HEK293 (cell line): Measurements from ENCODE around the gene MYH16.
A peak's percentile ranks its signal among the peaks of the same experiment; 100 is the strongest.
"Not testable (repeated sequence)": the region's sequence is repeated elsewhere in the genome, so short reads cannot be mapped to it uniquely, and the experiment has no call there.

Source experiments
- CTCF ChIA-PET: fragments of 350-600 bp; formaldehyde crosslinking; extraction: SDS; loops from one replicate; lab custom pipeline; 2021; ENCODE audit warnings: antibody characterized with exemption; lab: Yijun Ruan, JAX
- POLR2A ChIA-PET: fragments of 300-600 bp; formaldehyde crosslinking; extraction: SDS; loops from one replicate; lab custom pipeline; 2020; ENCODE audit warnings: antibody characterized with exemption, inconsistent platforms; lab: Yijun Ruan, JAX
- H3K27ac ChIP-seq: fragments of 200-500 bp; sonication (Bioruptor generic); 2 replicates; pipeline ENCODE4 v1.5.1; 2014; ENCODE audit warnings: low read depth, low read length, control low read depth, inconsistent platforms; ENCODE audit errors: extremely low read depth
- H3K36me3 ChIP-seq, 2 experiments: fragments of 200-500 bp in 1 of 2; sonication (Bioruptor generic) in 1 of 2; 1 replicate in 1 of 2; 2 replicates in 1 of 2; pipeline ENCODE4 v1.5.1; 2014 to 2017; ENCODE audit warnings: inconsistent platforms in 2 of 2, low read length in 2 of 2; ENCODE audit not compliant: control insufficient read depth in 2 of 2, insufficient read depth in 1 of 2
- H3K4me1 ChIP-seq: fragments of 200-500 bp; sonication (Bioruptor generic); 2 replicates; pipeline ENCODE4 v1.5.1; 2014; ENCODE audit warnings: mild to moderate bottlenecking, low read length, inconsistent platforms; ENCODE audit not compliant: control insufficient read depth, insufficient read depth
- H3K4me3 ChIP-seq: 2 replicates; pipeline ENCODE4 v1.5.1; 2011; ENCODE audit warnings: low read depth, mild to moderate bottlenecking, control low read depth, low read length, moderate library complexity
- H3K9me3 ChIP-seq: fragments of 200-500 bp; sonication (Bioruptor generic); 2 replicates; pipeline ENCODE4 v1.5.1; 2014; ENCODE audit warnings: low read depth, low read length, inconsistent platforms; ENCODE audit not compliant: control insufficient read depth, insufficient read depth
- BCL11B ChIP-seq: fragments of 450-650 bp; formaldehyde crosslinking; IDR thresholded peaks from 2 replicates; pipeline ENCODE4 v1.5.1; 2016; ENCODE audit warnings: low read depth, missing biosample characterization, missing genetic modification characterization
- FEZF1 ChIP-seq: fragments of 450-650 bp; formaldehyde crosslinking; IDR thresholded peaks from 2 replicates; pipeline ENCODE4 v1.5.1; 2016; ENCODE audit warnings: missing biosample characterization, missing genetic modification characterization
- GLIS2 ChIP-seq: fragments of 450-650 bp; formaldehyde crosslinking; IDR thresholded peaks from 2 replicates; pipeline ENCODE4 v1.5.1; 2016; ENCODE audit warnings: missing biosample characterization, missing genetic modification characterization
- KLF8 ChIP-seq: fragments of 450-650 bp; formaldehyde crosslinking; IDR thresholded peaks from 2 replicates; pipeline ENCODE4 v1.5.1; 2016; ENCODE audit warnings: missing biosample characterization, missing genetic modification characterization
- PRDM1 ChIP-seq: fragments of 450-650 bp; formaldehyde crosslinking; IDR thresholded peaks from 2 replicates; pipeline ENCODE4; 2016; ENCODE audit warnings: missing biosample characterization, missing genetic modification characterization
- WT1 ChIP-seq: fragments of 450-650 bp; formaldehyde crosslinking; IDR thresholded peaks from 2 replicates; pipeline ENCODE4 v1.5.1; 2016; ENCODE audit warnings: missing biosample characterization, missing genetic modification characterization
- ZNF121 ChIP-seq: fragments of 450-650 bp; formaldehyde crosslinking; IDR thresholded peaks from 2 replicates; pipeline ENCODE4 v1.5.1; 2016; ENCODE audit warnings: missing biosample characterization, missing genetic modification characterization
- ZNF140 ChIP-seq: fragments of 450-650 bp; formaldehyde crosslinking; IDR thresholded peaks from 2 replicates; pipeline ENCODE4 v1.5.1; 2016; ENCODE audit warnings: missing biosample characterization, missing genetic modification characterization
- ZNF518A ChIP-seq: fragments of 450-650 bp; formaldehyde crosslinking; conservative IDR thresholded peaks from 2 replicates; pipeline ENCODE4 v1.5.1; 2016; ENCODE audit warnings: low read depth, missing biosample characterization, missing genetic modification characterization
- ZNF530 ChIP-seq: fragments of 450-650 bp; formaldehyde crosslinking; IDR thresholded peaks from 2 replicates; pipeline ENCODE4 v1.5.1; 2016; ENCODE audit warnings: low read depth, missing biosample characterization, missing genetic modification characterization
- ZNF558 ChIP-seq: fragments of 450-650 bp; formaldehyde crosslinking; IDR thresholded peaks from 2 replicates; pipeline ENCODE4 v1.5.1; 2016; ENCODE audit warnings: missing biosample characterization, missing genetic modification characterization
- ZNF585B ChIP-seq: fragments of 450-650 bp; formaldehyde crosslinking; IDR thresholded peaks from 2 replicates; pipeline ENCODE4 v1.5.1; 2016; ENCODE audit warnings: missing biosample characterization, missing genetic modification characterization
- ZNF664 ChIP-seq: fragments of 450-650 bp; formaldehyde crosslinking; IDR thresholded peaks from 2 replicates; pipeline ENCODE4 v1.5.1; 2016; ENCODE audit warnings: missing biosample characterization, missing genetic modification characterization
- ZNF776 ChIP-seq: fragments of 450-650 bp; formaldehyde crosslinking; IDR thresholded peaks from 2 replicates; pipeline ENCODE4 v1.5.0; 2017; ENCODE audit warnings: missing biosample characterization, missing genetic modification characterization, borderline replicate concordance
- ZNF785 ChIP-seq: fragments of 450-650 bp; formaldehyde crosslinking; IDR thresholded peaks from 2 replicates; pipeline ENCODE4 v1.5.1; 2016; ENCODE audit warnings: missing biosample characterization, missing genetic modification characterization
- ZNF843 ChIP-seq: fragments of 450-650 bp; formaldehyde crosslinking; IDR thresholded peaks from 2 replicates; pipeline ENCODE4 v1.5.1; 2016; ENCODE audit warnings: missing biosample characterization, missing genetic modification characterization
- TF ChIP-seq, protein P1 (sequence below): fragments of 450-650 bp; IDR thresholded peaks from 2 replicates; pipeline ENCODE4 v1.5.1; 2018; ENCODE audit warnings: missing biosample characterization, mild to moderate bottlenecking, missing genetic modification characterization

MYH16 gene

DNA sequence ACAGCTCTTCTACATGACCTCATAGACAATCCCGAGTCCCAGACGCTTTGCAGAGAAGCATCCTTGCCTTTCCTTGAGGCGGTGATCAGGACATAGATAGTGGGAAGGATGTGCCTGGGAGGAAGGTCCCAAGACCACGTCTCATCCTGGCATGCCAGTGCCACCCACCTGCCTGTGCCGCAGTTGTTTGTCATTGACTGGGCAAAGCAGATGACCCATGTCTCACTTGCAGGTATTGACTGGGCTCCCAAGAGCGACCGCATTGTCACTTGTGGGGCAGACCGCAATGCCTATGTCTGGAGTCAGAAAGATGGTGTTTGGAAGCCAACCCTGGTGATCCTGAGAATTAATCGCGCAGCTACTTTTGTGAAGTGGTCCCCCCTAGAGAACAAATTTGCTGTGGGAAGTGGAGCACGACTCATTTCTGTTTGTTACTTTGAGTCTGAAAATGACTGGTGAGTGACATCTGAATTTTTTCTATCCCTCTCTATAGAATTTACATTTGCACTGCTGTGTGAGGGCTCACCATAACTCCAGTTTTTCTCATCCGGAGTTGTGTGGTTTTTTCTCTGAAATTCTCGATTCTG, 71.5 kb downstream of the MYH16 start:
- no peak overlapping the region for H3K27ac ChIP-seq
- peaks cover 67 to 84% of the 10 kb centered on the region in 2 experiments for H3K36me3 ChIP-seq
- H3K4me3 ChIP-seq, result no peak overlapping the region
- H3K4me1 ChIP-seq, result peaks cover 2% of the 10 kb centered on the region; the same call in 1 of the 2 replicates
- ChIA-PET CTCF (interaction anchor here (1.3 kb wide), 1 partner anchor 70 kb away, joined by 3 read pairs; no protein-coding TSS in a partner anchor), POLR2A (no interaction called here)
- TF ChIP-seq ZNF140 (tag by site-specific recombination) (no peak), FEZF1 (tag by site-specific recombination) (no peak), ZNF843 (no peak), ZNF530 (tag by site-specific recombination) (no peak), ZNF558 (tag by site-specific recombination) (no peak), ZNF518A (tag by site-specific recombination) (no peak), PRDM1 (tag by site-specific recombination) (no peak), ZNF776 (no peak), ZNF585B (tag by site-specific recombination) (no peak), ZNF664 (tag by site-specific recombination) (no peak), WT1 (tag by site-specific recombination) (no peak), GLIS2 (no peak), KLF8 (no peak), ZNF785 (tag by site-specific recombination) (no peak)
- H3K9me3 ChIP-seq, result no peaks in the 10 kb centered on the region

DNA sequence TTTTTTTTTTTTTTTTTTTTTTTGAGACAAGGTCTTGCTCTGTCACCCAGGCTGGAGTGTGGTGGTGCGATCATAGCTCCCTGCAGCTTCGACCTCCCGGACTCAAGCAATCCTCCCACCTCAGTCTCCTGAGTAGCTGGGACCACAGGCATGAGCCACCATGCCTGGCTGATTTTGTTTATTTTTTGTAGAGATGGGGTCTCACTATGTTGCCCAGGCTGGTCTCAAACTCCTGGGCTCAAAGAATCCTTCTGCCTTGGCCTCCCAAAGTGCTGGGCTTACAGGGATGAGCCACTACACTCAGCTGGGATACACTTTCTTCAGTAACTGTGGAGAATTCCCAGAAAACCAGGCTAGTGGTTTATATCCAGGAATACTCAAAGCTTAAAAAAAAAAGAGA, 78.0 kb downstream of the MYH16 start:
- H3K4me1 ChIP-seq, H3K27ac ChIP-seq, H3K4me3 ChIP-seq, POLR2A ChIA-PET, H3K9me3 ChIP-seq: not testable (repeated sequence)
- CTCF ChIA-PET, result interaction anchor here (0.6 kb wide), 1 partner anchor 14 kb away, joined by 3 read pairs; no protein-coding TSS in a partner anchor
- TF ChIP-seq ZNF121, result peak; percentile 68; the same call in 1 of the 2 replicates
- peaks cover 67 to 70% of the 10 kb centered on the region in 2 experiments for H3K36me3 ChIP-seq

GRCh38 chr7:99352247-99352646, 79.6 kb downstream of the MYH16 start:
- Histone ChIP-seq H3K27ac (no peak overlapping the region), H3K36me3 (peaks cover 59 to 64% of the 10 kb centered on the region in 2 experiments), H3K4me1 (no peaks in the 10 kb centered on the region), H3K4me3 (no peak overlapping the region), H3K9me3 (no peaks in the 10 kb centered on the region)
- POLR2A ChIA-PET, result interaction anchor here (0.6 kb wide), 2 partner anchors 11 to 429 kb away, joined by 7 to 8 read pairs; no protein-coding TSS in a partner anchor
- TF ChIP-seq, protein P1, sequence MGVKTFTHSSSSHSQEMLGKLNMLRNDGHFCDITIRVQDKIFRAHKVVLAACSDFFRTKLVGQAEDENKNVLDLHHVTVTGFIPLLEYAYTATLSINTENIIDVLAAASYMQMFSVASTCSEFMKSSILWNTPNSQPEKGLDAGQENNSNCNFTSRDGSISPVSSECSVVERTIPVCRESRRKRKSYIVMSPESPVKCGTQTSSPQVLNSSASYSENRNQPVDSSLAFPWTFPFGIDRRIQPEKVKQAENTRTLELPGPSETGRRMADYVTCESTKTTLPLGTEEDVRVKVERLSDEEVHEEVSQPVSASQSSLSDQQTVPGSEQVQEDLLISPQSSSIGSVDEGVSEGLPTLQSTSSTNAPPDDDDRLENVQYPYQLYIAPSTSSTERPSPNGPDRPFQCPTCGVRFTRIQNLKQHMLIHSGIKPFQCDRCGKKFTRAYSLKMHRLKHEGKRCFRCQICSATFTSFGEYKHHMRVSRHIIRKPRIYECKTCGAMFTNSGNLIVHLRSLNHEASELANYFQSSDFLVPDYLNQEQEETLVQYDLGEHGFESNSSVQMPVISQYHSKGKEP, result no peak
- peak; percentile 91 for TF ChIP-seq ZNF121
- TF ChIP-seq BCL11B, result no peak
- CTCF ChIA-PET, result interaction anchor here (0.5 to 0.7 kb wide), 3 partner anchors 11 to 27 kb away, joined by 3 to 5 read pairs (median 5); no protein-coding TSS in a partner anchor
